Measurements from ENCODE around the gene TMOD3.

GRCh38 chr15:51876169-51876568 lies 46.7 kb downstream of the TMOD3 start:
- TF ChIP-seq CTCF (IDR thresholded peaks at IDR 0.05; ENCODE audit: low read depth, low read length) (no peak), EZH2phosphoT487 (IDR thresholded peaks at IDR 0.05; ENCODE audit: low read depth) (no peak)
